K562 (cell line): ENCODE measurements around the gene ACAD10. TPM values are rescaled to one million over a fixed set of nuclear protein-coding genes. Genes with fewer than 3 reads are reported as not detected.

ENCODE experiments used
- ATAC-seq: fragments of 200-7000 bp; cut with Tn5 transposase; 3 replicates; pipeline ENCODE4 v1.9.1; 2020; ENCODE audit warnings: moderate library complexity
- BruUV-seq: library from RNA; stranded (reverse); fragments of 400-500 nt; replicated peaks from 2 replicates; lab custom pipeline; 2021; lab: Mats Ljungman, UMichigan
- CTCF ChIA-PET: fragments of 300-600 bp; formaldehyde crosslinking; extraction: SDS; loops from one replicate; lab custom pipeline; 2021; ENCODE audit warnings: low intra/inter-chr PET ratio; lab: Yijun Ruan, JAX
- POLR2A ChIA-PET: fragments of 300-600, 350-650 bp; sonication (Branson Sonifier 250); formaldehyde crosslinking; extraction: SDS; loops from one replicate; lab custom pipeline; 2021; ENCODE audit warnings: antibody characterized with exemption, inconsistent platforms; lab: Yijun Ruan, JAX
- DNase-seq, 4 experiments: peaks; one replicate each; pipeline versions ENCODE4 v3.0.0 to v3.0.0-alpha.2; 2011 to 2018; ENCODE audit warnings: low spot score in 3 of 4, mixed read lengths in 3 of 4; ENCODE audit errors: extremely low read depth in 1 of 4
- FAIRE-seq: peaks from 2 replicates; lab custom pipeline; 2011; peaks lifted over from hg19 to GRCh38; lab: Jason Lieb, UNC
- H2AFZ ChIP-seq: 2 replicates; pipeline ENCODE4 v1.6.0; 2011; ENCODE audit warnings: low read depth, low read length, control low read depth, inconsistent platforms
- H3K27ac ChIP-seq: fragments of 200-600 bp; 3 replicates; pipeline ENCODE4 v1.8.0; 2011; ENCODE audit warnings: low read depth, mild to moderate bottlenecking, control low read depth, inconsistent platforms, low read length, moderate library complexity, mixed read lengths; ENCODE audit errors: extremely low read depth
- H3K27me3 ChIP-seq, 2 experiments: fragments of 300-600 bp in 1 of 2; 2 replicates in 1 of 2; 3 replicates in 1 of 2; pipeline versions ENCODE4 v1.6.0 to v1.8.0; 2011; ENCODE audit warnings: inconsistent platforms in 2 of 2, low read length in 2 of 2, mild to moderate bottlenecking in 1 of 2, mixed read lengths in 1 of 2, moderate library complexity in 1 of 2; ENCODE audit not compliant: control insufficient read depth in 2 of 2, insufficient read depth in 2 of 2
- H3K36me3 ChIP-seq: fragments of 300-600 bp; 3 replicates; pipeline ENCODE4 v1.8.0; 2011; ENCODE audit warnings: mild to moderate bottlenecking, low read length, inconsistent platforms; ENCODE audit not compliant: control insufficient read depth, insufficient read depth
- H3K4me1 ChIP-seq, 2 experiments: fragments of 200-600 bp in 1 of 2; replicated peaks in 1 of 2; 2 replicates in 1 of 2; 3 replicates in 1 of 2; pipeline versions ENCODE4 v1.5.1 to v1.8.0; 2011; ENCODE audit warnings: inconsistent platforms in 2 of 2, low read length in 2 of 2, mild to moderate bottlenecking in 1 of 2, mixed read lengths in 1 of 2, moderate library complexity in 1 of 2; ENCODE audit not compliant: control insufficient read depth in 2 of 2, insufficient read depth in 2 of 2
- H3K4me2 ChIP-seq: 2 replicates; pipeline ENCODE4 v1.6.1; 2011; ENCODE audit warnings: low read length, control low read depth, inconsistent platforms, mixed read lengths; ENCODE audit not compliant: insufficient read depth
- H3K4me3 ChIP-seq: fragments of 200-600 bp; sonication (generic), shearing (Covaris generic); 2 replicates; pipeline ENCODE4 v1.5.1; 2016; ENCODE audit warnings: control low read depth, inconsistent platforms
- H3K79me2 ChIP-seq: fragments of 200-600 bp; 3 replicates; pipeline ENCODE4 v1.8.0; 2011; ENCODE audit warnings: low read length, inconsistent platforms; ENCODE audit not compliant: control insufficient read depth, insufficient read depth
- H3K9ac ChIP-seq, 2 experiments: 2 replicates each; pipeline versions ENCODE4 v1.6.0 to v1.6.1; 2011; ENCODE audit warnings: low read depth in 2 of 2, low read length in 2 of 2, control low read depth in 1 of 2, inconsistent platforms in 1 of 2, mild to moderate bottlenecking in 1 of 2, mixed read lengths in 1 of 2; ENCODE audit not compliant: insufficient read depth in 1 of 2
- H3K9me1 ChIP-seq: one replicate; pipeline ENCODE4 v1.6.0; 2011; ENCODE audit warnings: inconsistent platforms, mild to moderate bottlenecking, low read length, moderate library complexity; ENCODE audit not compliant: control insufficient read depth, insufficient read depth
- H3K9me3 ChIP-seq: replicated peaks from 2 replicates; pipeline ENCODE4 v1.5.1; 2011; ENCODE audit warnings: low read depth, low read length, inconsistent platforms; ENCODE audit not compliant: control insufficient read depth, insufficient read depth
- H4K20me1 ChIP-seq: replicated peaks from 2 replicates; pipeline ENCODE4 v1.6.1; 2011; ENCODE audit warnings: low read length, inconsistent platforms, mixed read lengths; ENCODE audit not compliant: control insufficient read depth, insufficient read depth
- DMBX1 ChIP-seq: fragments of 250-450 bp; sonication (Bioruptor Pico); IDR thresholded peaks from 2 replicates; pipeline ENCODE4 v1.8.0; 2022; ENCODE audit warnings: inconsistent platforms, mild to moderate bottlenecking, moderate library complexity, borderline replicate concordance
- NR2C1 ChIP-seq, 2 experiments: fragments of 450-650 bp; IDR thresholded peaks; 2 replicates each; pipeline ENCODE4 v1.6.1; 2017; ENCODE audit warnings: mild to moderate bottlenecking in 2 of 2, antibody characterized with exemption in 1 of 2, inconsistent platforms in 1 of 2, missing compliant biosample characterization in 1 of 2, missing genetic modification characterization in 1 of 2
- SMAD2 ChIP-seq: fragments of 150-350 bp; IDR thresholded peaks from 2 replicates; pipeline ENCODE4 v1.6.1; 2014; ENCODE audit warnings: low read depth, mild to moderate bottlenecking, low read length
- TAF9B ChIP-seq: fragments of 450-650 bp; IDR thresholded peaks from 2 replicates; pipeline ENCODE4 v1.6.1; 2018; ENCODE audit warnings: mild to moderate bottlenecking; ENCODE audit not compliant: partially characterized antibody
- ZSCAN29 ChIP-seq: fragments of 450-650 bp; IDR thresholded peaks from 2 replicates; pipeline ENCODE4 v1.6.1; 2017
- WGBS: fragments of 100-300 bp; shearing (Covaris generic); methylation state at CpG from one replicate; pipeline ENCODE4 v1.1.6; 2016; ENCODE audit warnings: low coverage, mixed read lengths; ENCODE audit not compliant: insufficient coverage; ENCODE audit errors: missing lambda C conversion rate; 5-methylcytosine and 5-hydroxymethylcytosine counted together
- in situ Hi-C: fragments of 300-500 bp; cut with MboI; formaldehyde crosslinking; loops from 4 replicates; pipeline ENCODE4 v1.15.0; 2018; ENCODE audit warnings: inconsistent platforms, mixed read lengths
- intact Hi-C: fragments of 100-400 bp; cut with micrococcal nuclease; formaldehyde crosslinking; loops from 2 replicates; pipeline ENCODE4 v1.14.2; 2022
- polyA plus RNA-seq, 8 experiments: library from polyadenylated mRNA; depleted of rRNA in 4 of 8; stranded (reverse) in 5 of 8; unstranded in 3 of 8; fragments of >200 nt; fragmentation: Nextera tagmentation in 2 of 8; fragmentation: Illumina TruSeq in 1 of 8; extraction: Ambion mirVana in 2 of 8; extraction: Trizol in 1 of 8; gene quantifications; 2 replicates each; pipeline versions ENCODE4 v1.2.1 to v1.2.3, GENCODE V29; 2011 to 2014; ENCODE audit warnings: inconsistent platforms in 1 of 8, missing spikeins in 1 of 8
- total RNA-seq, 7 experiments: library from RNA; depleted of rRNA in 6 of 7; stranded (reverse); fragments of >200 nt in 6 of 7; fragmentation: Illumina TruSeq in 2 of 7; extraction: Trizol in 2 of 7; gene quantifications; 2 replicates each; pipeline versions ENCODE4 v1.2.1 to v1.2.3, GENCODE V29; 2011 to 2021; ENCODE audit warnings: low replicate concordance in 1 of 7
- TF ChIP-seq, protein P1 (sequence below), 2 experiments: fragments of 450-650 bp in 1 of 2; sonication (generic) in 1 of 2; formaldehyde crosslinking; conservative IDR thresholded peaks; 2 replicates each; pipeline versions ENCODE4 v1.4.0 to v1.8.1; 2020 to 2022; ENCODE audit warnings: mild to moderate bottlenecking in 1 of 2, missing genetic modification reagents in 1 of 2

Gene ACAD10
- total and polyA plus RNA-seq, 9 of the 15 experiments (the other 6 are each of a cell fraction or from before 2014, with no cell fraction given) = 2.3 to 19.2 (median 12.0) TPM

DNA sequence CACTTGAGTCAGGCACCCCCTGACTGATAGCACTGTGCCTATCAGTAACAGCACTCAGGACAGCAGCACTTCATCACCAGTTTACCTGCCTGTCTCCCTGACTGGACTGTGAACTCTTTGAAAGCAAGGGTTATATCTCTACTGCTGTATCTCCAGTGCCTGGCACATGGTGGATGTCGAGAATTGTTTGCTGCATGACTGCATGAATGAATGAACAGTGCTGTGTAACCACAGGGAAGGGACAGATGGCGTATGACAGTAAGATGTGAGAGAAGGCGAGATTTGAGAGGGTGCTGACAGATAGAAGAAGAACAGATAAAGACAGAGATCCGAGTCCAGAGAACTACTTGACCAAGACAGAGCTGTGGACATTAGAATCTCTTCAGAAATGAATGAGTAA is 29.8 kb upstream of the ACAD10 start:
- TF ChIP-seq NR2C1 (IDR thresholded peaks at IDR 0.05) (no peak), NR2C1 (tag; IDR thresholded peaks at IDR 0.05) (no peak), DMBX1 (CRISPR knock-in tag) (no peak), TAF9B (no peak), SMAD2 (no peak), ZSCAN29 (no peak)
- TF ChIP-seq, protein P1, sequence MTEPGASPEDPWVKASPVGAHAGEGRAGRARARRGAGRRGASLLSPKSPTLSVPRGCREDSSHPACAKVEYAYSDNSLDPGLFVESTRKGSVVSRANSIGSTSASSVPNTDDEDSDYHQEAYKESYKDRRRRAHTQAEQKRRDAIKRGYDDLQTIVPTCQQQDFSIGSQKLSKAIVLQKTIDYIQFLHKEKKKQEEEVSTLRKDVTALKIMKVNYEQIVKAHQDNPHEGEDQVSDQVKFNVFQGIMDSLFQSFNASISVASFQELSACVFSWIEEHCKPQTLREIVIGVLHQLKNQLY (CRISPR knock-in tag; conservative IDR thresholded peaks at IDR 0.05) = no peak
- H3K4me3 ChIP-seq = no peak overlapping the region
- no peak for ATAC-seq
- CTCF ChIA-PET = no interaction called here
- FAIRE-seq = no peak
- in situ Hi-C loops = no loop called here
- H4K20me1 ChIP-seq = no peaks in the 10 kb centered on the region
- intact Hi-C loops = no loop called here
- H3K27ac ChIP-seq = no peak overlapping the region
- no peak overlapping the region for H2AFZ ChIP-seq
- H3K4me1 ChIP-seq = no peaks in the 10 kb centered on the region
- no peaks in the 10 kb centered on the region for H3K9me3 ChIP-seq
- H3K4me2 ChIP-seq = no peak overlapping the region
- POLR2A ChIA-PET = no interaction called here
- WGBS = 91% methylated on average over 4 of the region's 4 CpGs
- H3K27me3 ChIP-seq = no peaks in the 10 kb centered on the region
- no peaks in the 10 kb centered on the region for H3K79me2 ChIP-seq
- peaks cover 80% of the 10 kb centered on the region; the same call in 2 of the 3 replicates for H3K36me3 ChIP-seq
- no TSS peak for BruUV-seq
- peak overlapping the region in 1 of 2 experiments; percentile 7; a peak in 1 of 4 replicates for H3K9ac ChIP-seq
- H3K9me1 ChIP-seq = no peaks in the 10 kb centered on the region
- DNase-seq = no peak
